HEK293 (cell line): ENCODE data around the gene ADORA2A.

Experiments used
- CTCF ChIA-PET: fragments of 350-600 bp; formaldehyde crosslinking; extraction: SDS; loops from one replicate; lab custom pipeline; 2021; ENCODE audit warnings: antibody characterized with exemption; lab: Yijun Ruan, JAX
- POLR2A ChIA-PET: fragments of 300-600 bp; formaldehyde crosslinking; extraction: SDS; loops from one replicate; lab custom pipeline; 2020; ENCODE audit warnings: antibody characterized with exemption, inconsistent platforms; lab: Yijun Ruan, JAX
- H3K27ac ChIP-seq: fragments of 200-500 bp; sonication (Bioruptor generic); 2 replicates; pipeline ENCODE4 v1.5.1; 2014; ENCODE audit warnings: low read depth, low read length, control low read depth, inconsistent platforms; ENCODE audit errors: extremely low read depth
- H3K36me3 ChIP-seq, 2 experiments: fragments of 200-500 bp in 1 of 2; sonication (Bioruptor generic) in 1 of 2; 1 replicate in 1 of 2; 2 replicates in 1 of 2; pipeline ENCODE4 v1.5.1; 2014 to 2017; ENCODE audit warnings: inconsistent platforms in 2 of 2, low read length in 2 of 2; ENCODE audit not compliant: control insufficient read depth in 2 of 2, insufficient read depth in 1 of 2
- H3K4me1 ChIP-seq: fragments of 200-500 bp; sonication (Bioruptor generic); 2 replicates; pipeline ENCODE4 v1.5.1; 2014; ENCODE audit warnings: mild to moderate bottlenecking, low read length, inconsistent platforms; ENCODE audit not compliant: control insufficient read depth, insufficient read depth
- H3K4me3 ChIP-seq: 2 replicates; pipeline ENCODE4 v1.5.1; 2011; ENCODE audit warnings: low read depth, mild to moderate bottlenecking, control low read depth, low read length, moderate library complexity
- H3K9me3 ChIP-seq: fragments of 200-500 bp; sonication (Bioruptor generic); 2 replicates; pipeline ENCODE4 v1.5.1; 2014; ENCODE audit warnings: low read depth, low read length, inconsistent platforms; ENCODE audit not compliant: control insufficient read depth, insufficient read depth
- HOXA7 ChIP-seq: sonication (generic); formaldehyde crosslinking; IDR thresholded peaks from 2 replicates; pipeline ENCODE4 v1.8.1; 2022; ENCODE audit warnings: missing genetic modification reagents, borderline replicate concordance
- MZF1 ChIP-seq: fragments of 450-650 bp; formaldehyde crosslinking; IDR thresholded peaks from 2 replicates; pipeline ENCODE4 v1.5.1; 2017; ENCODE audit warnings: missing biosample characterization, missing genetic modification characterization, borderline replicate concordance
- SP2 ChIP-seq: fragments of 450-650 bp; formaldehyde crosslinking; IDR thresholded peaks from 2 replicates; pipeline ENCODE4 v1.5.1; 2016; ENCODE audit warnings: missing biosample characterization, missing genetic modification characterization
- SP7 ChIP-seq: fragments of 450-650 bp; formaldehyde crosslinking; IDR thresholded peaks from 2 replicates; pipeline ENCODE4 v1.5.1; 2016; ENCODE audit warnings: missing biosample characterization, missing genetic modification characterization
- ZBTB8A ChIP-seq: fragments of 450-650 bp; formaldehyde crosslinking; IDR thresholded peaks from 2 replicates; pipeline ENCODE4 v1.5.1; 2016; ENCODE audit warnings: missing biosample characterization, missing genetic modification characterization
- ZFP3 ChIP-seq: fragments of 450-650 bp; formaldehyde crosslinking; IDR thresholded peaks from 2 replicates; pipeline ENCODE4 v1.5.1; 2016; ENCODE audit warnings: low read depth, missing biosample characterization, missing genetic modification characterization
- ZNF341 ChIP-seq: fragments of 450-650 bp; formaldehyde crosslinking; IDR thresholded peaks from 2 replicates; pipeline ENCODE4; 2016; ENCODE audit warnings: low read depth, missing biosample characterization, missing genetic modification characterization
- ZNF391 ChIP-seq: fragments of 450-650 bp; formaldehyde crosslinking; IDR thresholded peaks from 2 replicates; pipeline ENCODE4 v1.5.1; 2016; ENCODE audit warnings: low read depth, missing biosample characterization, missing genetic modification characterization, borderline replicate concordance
- ZNF473 ChIP-seq: fragments of 450-650 bp; formaldehyde crosslinking; IDR thresholded peaks from 2 replicates; pipeline ENCODE4 v1.5.1; 2017; ENCODE audit warnings: missing biosample characterization, missing genetic modification characterization
- ZNF626 ChIP-seq: fragments of 450-650 bp; sonication (Bioruptor Pico); formaldehyde crosslinking; IDR thresholded peaks from 2 replicates; pipeline ENCODE4 v1.5.1; 2018; ENCODE audit warnings: missing biosample characterization, missing genetic modification characterization, inconsistent platforms
- ZNF654 ChIP-seq: fragments of 450-650 bp; formaldehyde crosslinking; IDR thresholded peaks from 2 replicates; pipeline ENCODE4 v1.5.1; 2016; ENCODE audit warnings: low read depth, missing biosample characterization, missing genetic modification characterization
- TF ChIP-seq, protein P1 (sequence below): fragments of 450-650 bp; formaldehyde crosslinking; IDR thresholded peaks from 2 replicates; pipeline ENCODE4 v1.5.1; 2016; ENCODE audit warnings: missing biosample characterization, missing genetic modification characterization
- TF ChIP-seq, protein P2 (sequence below): fragments of 450-650 bp; formaldehyde crosslinking; IDR thresholded peaks from 2 replicates; pipeline ENCODE4 v1.5.1; 2017; ENCODE audit warnings: missing biosample characterization, missing genetic modification characterization
- TF ChIP-seq, protein P3 (sequence below): fragments of 450-650 bp; formaldehyde crosslinking; IDR thresholded peaks from 2 replicates; pipeline ENCODE4 v1.5.1; 2017; ENCODE audit warnings: missing biosample characterization, mild to moderate bottlenecking, missing genetic modification characterization, moderate library complexity
- TF ChIP-seq, protein P4 (sequence below): IDR thresholded peaks from 2 replicates; pipeline ENCODE4 v1.6.1; 2011; ENCODE audit warnings: mild to moderate bottlenecking, low read depth, low read length, borderline replicate concordance
- TF ChIP-seq, protein P5 (sequence below): fragments of 450-650 bp; formaldehyde crosslinking; IDR thresholded peaks from 2 replicates; pipeline ENCODE4 v1.5.1; 2016; ENCODE audit warnings: missing biosample characterization, missing genetic modification characterization
- TF ChIP-seq, protein P6 (sequence below): fragments of 450-650 bp; formaldehyde crosslinking; IDR thresholded peaks from 2 replicates; pipeline ENCODE4 v1.5.1; 2017; ENCODE audit warnings: missing biosample characterization, missing genetic modification characterization
- TF ChIP-seq, protein P7 (sequence below): fragments of 450-650 bp; formaldehyde crosslinking; IDR thresholded peaks from 2 replicates; pipeline ENCODE4; 2016; ENCODE audit warnings: missing biosample characterization, missing genetic modification characterization

Gene ADORA2A

DNA sequence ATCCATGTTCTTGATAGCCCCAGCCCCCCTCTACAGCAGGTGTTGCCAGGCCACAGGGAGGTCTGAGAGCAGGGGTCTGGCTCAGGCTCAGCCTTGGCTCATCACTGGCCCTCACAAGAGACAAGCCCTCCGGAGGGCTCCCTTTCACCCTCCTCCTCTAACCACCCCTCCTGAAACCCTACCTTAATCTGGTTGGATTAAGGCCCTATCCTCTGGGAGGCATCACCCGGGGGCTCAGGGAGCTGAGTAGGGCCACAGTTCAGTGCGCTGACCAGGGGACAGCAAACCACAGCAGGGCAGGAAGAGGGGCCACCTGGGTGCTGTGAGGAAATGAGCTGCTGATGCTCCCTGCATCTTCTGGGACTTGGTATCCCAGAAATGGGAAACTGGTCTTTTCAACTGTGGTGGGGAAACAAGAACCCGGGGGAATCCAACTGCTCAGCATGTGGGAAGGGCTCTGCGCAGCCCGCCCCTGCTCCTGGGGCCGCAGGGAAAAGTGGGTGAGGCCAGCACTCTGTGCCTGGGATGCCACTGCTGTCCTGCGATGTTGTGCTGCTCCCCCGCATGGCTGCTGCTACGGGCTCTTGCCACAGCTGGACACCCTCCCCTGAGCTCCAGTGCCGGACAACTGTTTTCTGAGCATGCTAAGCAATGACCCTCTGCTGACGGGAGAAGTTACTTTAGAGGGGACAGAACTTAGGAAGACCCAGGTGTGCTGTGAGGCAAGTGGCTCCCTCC, 17.5 kb downstream of the ADORA2A start:
- no peaks in the 10 kb centered on the region; the same call in 1 of the 2 replicates for H3K4me1 ChIP-seq
- TF ChIP-seq ZNF341 (tag by site-specific recombination) = peak; percentile 95
- TF ChIP-seq, protein P1, sequence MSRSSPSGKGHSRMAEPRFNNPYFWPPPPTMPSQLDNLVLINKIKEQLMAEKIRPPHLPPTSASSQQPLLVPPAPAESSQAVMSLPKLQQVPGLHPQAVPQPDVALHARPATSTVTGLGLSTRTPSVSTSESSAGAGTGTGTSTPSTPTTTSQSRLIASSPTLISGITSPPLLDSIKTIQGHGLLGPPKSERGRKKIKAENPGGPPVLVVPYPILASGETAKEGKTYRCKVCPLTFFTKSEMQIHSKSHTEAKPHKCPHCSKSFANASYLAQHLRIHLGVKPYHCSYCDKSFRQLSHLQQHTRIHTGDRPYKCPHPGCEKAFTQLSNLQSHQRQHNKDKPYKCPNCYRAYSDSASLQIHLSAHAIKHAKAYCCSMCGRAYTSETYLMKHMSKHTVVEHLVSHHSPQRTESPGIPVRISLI (tag by site-specific recombination) = no peak
- CTCF ChIA-PET = interaction anchor here (0.6 to 1.2 kb wide), 2 partner anchors 24 to 58 kb away, joined by 3 to 5 read pairs; no protein-coding TSS in a partner anchor

DNA sequence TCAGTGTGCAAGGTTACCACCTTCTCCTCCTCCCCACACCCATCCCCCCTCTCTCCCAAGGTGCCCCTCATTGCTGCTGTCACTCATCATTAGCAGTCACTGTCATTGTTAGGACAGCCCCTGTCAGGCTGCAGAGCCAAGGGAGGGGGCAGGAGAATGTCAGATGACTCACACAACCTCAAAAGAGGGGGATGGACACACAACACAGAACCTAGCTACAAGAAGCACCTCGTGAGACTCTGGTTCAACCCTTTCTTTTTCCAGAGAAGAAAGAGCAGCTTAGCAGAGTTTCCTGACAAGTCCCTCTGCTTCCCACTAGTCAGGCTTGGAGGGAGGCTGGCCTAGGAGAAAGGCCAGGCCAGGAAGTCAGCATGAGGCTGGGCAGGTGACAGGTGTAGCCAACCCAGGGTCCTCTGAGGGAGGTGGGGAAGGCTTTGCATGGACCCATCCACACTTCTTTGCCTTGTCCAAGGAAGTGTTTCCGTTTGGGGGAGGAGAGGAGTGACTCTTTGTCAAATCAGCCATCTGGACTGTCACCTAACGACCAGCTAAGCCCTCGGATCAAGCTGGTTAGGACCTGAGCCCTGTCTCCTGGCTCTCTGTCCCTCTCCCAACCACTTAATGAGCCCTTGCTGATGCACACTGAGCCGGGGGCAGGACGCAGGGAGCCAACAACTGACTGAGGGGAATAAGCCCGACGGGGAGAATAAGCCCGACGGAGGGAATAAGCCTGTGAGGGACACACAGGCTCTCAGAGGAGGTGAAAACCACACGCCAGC, 18.3 kb downstream of the ADORA2A start:
- TF ChIP-seq, protein P2, sequence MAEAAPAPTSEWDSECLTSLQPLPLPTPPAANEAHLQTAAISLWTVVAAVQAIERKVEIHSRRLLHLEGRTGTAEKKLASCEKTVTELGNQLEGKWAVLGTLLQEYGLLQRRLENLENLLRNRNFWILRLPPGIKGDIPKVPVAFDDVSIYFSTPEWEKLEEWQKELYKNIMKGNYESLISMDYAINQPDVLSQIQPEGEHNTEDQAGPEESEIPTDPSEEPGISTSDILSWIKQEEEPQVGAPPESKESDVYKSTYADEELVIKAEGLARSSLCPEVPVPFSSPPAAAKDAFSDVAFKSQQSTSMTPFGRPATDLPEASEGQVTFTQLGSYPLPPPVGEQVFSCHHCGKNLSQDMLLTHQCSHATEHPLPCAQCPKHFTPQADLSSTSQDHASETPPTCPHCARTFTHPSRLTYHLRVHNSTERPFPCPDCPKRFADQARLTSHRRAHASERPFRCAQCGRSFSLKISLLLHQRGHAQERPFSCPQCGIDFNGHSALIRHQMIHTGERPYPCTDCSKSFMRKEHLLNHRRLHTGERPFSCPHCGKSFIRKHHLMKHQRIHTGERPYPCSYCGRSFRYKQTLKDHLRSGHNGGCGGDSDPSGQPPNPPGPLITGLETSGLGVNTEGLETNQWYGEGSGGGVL (tag by site-specific recombination) = peak; percentile 37; the same call in 1 of the 2 replicates
- TF ChIP-seq ZFP3 (tag by site-specific recombination) (no peak), ZNF341 (tag by site-specific recombination) (peak; percentile 38), SP2 (tag by site-specific recombination) (no peak), ZBTB8A (tag by site-specific recombination) (no peak), ZNF391 (tag by site-specific recombination) (no peak), ZNF473 (no peak), HOXA7 (CRISPR knock-in tag) (no peak), MZF1 (tag by site-specific recombination) (no peak), SP7 (tag by site-specific recombination) (0 out of 2 replicates have a peak, but pooled peaks have one; percentile 18), ZNF654 (tag by site-specific recombination) (no peak), ZNF626 (tag by site-specific recombination) (no peak)
- TF ChIP-seq, protein P3, sequence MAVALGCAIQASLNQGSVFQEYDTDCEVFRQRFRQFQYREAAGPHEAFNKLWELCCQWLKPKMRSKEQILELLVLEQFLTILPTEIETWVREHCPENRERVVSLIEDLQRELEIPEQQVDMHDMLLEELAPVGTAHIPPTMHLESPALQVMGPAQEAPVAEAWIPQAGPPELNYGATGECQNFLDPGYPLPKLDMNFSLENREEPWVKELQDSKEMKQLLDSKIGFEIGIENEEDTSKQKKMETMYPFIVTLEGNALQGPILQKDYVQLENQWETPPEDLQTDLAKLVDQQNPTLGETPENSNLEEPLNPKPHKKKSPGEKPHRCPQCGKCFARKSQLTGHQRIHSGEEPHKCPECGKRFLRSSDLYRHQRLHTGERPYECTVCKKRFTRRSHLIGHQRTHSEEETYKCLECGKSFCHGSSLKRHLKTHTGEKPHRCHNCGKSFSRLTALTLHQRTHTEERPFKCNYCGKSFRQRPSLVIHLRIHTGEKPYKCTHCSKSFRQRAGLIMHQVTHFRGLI = 0 out of 2 replicates have a peak, but pooled peaks have one; percentile 22
- TF ChIP-seq, protein P4, sequence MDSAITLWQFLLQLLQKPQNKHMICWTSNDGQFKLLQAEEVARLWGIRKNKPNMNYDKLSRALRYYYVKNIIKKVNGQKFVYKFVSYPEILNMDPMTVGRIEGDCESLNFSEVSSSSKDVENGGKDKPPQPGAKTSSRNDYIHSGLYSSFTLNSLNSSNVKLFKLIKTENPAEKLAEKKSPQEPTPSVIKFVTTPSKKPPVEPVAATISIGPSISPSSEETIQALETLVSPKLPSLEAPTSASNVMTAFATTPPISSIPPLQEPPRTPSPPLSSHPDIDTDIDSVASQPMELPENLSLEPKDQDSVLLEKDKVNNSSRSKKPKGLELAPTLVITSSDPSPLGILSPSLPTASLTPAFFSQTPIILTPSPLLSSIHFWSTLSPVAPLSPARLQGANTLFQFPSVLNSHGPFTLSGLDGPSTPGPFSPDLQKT = no peak
- TF ChIP-seq, protein P5, sequence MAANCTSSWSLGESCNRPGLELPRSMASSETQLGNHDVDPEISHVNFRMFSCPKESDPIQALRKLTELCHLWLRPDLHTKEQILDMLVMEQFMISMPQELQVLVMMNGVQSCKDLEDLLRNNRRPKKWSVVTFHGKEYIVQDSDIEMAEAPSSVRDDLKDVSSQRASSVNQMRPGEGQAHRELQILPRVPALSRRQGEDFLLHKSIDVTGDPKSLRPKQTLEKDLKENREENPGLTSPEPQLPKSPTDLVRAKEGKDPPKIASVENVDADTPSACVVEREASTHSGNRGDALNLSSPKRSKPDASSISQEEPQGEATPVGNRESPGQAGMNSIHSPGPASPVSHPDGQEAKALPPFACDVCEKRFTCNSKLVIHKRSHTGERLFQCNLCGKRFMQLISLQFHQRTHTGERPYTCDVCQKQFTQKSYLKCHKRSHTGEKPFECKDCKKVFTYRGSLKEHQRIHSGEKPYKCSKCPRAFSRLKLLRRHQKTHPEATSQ (tag by site-specific recombination) = no peak
- TF ChIP-seq, protein P6, sequence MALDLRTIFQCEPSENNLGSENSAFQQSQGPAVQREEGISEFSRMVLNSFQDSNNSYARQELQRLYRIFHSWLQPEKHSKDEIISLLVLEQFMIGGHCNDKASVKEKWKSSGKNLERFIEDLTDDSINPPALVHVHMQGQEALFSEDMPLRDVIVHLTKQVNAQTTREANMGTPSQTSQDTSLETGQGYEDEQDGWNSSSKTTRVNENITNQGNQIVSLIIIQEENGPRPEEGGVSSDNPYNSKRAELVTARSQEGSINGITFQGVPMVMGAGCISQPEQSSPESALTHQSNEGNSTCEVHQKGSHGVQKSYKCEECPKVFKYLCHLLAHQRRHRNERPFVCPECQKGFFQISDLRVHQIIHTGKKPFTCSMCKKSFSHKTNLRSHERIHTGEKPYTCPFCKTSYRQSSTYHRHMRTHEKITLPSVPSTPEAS = no peak
- TF ChIP-seq, protein P7, sequence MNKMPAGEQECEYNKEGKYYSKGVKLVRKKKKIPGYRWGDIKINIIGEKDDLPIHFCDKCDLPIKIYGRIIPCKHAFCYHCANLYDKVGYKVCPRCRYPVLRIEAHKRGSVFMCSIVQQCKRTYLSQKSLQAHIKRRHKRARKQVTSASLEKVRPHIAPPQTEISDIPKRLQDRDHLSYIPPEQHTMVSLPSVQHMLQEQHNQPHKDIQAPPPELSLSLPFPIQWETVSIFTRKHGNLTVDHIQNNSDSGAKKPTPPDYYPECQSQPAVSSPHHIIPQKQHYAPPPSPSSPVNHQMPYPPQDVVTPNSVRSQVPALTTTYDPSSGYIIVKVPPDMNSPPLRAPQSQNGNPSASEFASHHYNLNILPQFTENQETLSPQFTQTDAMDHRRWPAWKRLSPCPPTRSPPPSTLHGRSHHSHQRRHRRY = no peak

More for the DNA sequence above, 17.5 kb downstream of the ADORA2A start:
- no peaks in the 10 kb centered on the region for H3K36me3 ChIP-seq
- POLR2A ChIA-PET = interaction anchor here (0.9 kb wide), 1 partner anchor 11 kb away, joined by 3 read pairs; no protein-coding TSS in a partner anchor
- no peaks in the 10 kb centered on the region for H3K9me3 ChIP-seq
- H3K27ac ChIP-seq = no peak overlapping the region
- no peak overlapping the region for H3K4me3 ChIP-seq

More for the DNA sequence above, 18.3 kb downstream of the ADORA2A start:
- Histone ChIP-seq H3K36me3 (no peaks in the 10 kb centered on the region), H3K4me1 (no peaks in the 10 kb centered on the region; the same call in 1 of the 2 replicates), H3K27ac (no peak overlapping the region), H3K9me3 (no peaks in the 10 kb centered on the region), H3K4me3 (no peak overlapping the region)
- POLR2A ChIA-PET = interaction anchor here (0.9 kb wide), 1 partner anchor 12 kb away, joined by 3 read pairs; no protein-coding TSS in a partner anchor
- CTCF ChIA-PET = interaction anchor here (0.7 to 1.2 kb wide), 2 partner anchors 57 to 247 kb away, joined by 3 read pairs; no protein-coding TSS in a partner anchor
